ENCODE results near the gene VENTX. TPM values are rescaled to one million over a fixed set of nuclear protein-coding genes. Genes with fewer than 3 reads are reported as not detected.
"Not testable (repeated sequence)": the region's sequence is repeated elsewhere in the genome, so short reads cannot be mapped to it uniquely, and the experiment has no call there.

Gene VENTX
- total RNA-seq, 3 donors from 2014 or later = 0.09 to 1.2 (median 0.36) TPM

- Histone ChIP-seq H3K9me3 (no peaks in the 10 kb centered on the region), H3K4me1 (ENCODE audit: low read depth) (no peaks in the 10 kb centered on the region), H3K36me3 (ENCODE audit: low read depth) (no peaks in the 10 kb centered on the region), H3K4me3 (no peak overlapping the region)
- ATAC-seq (no peak), DNase-seq (no peak)
- no peak for TF ChIP-seq CTCF (IDR thresholded peaks at IDR 0.05)
- intact Hi-C loops (cut with DNase I, micrococcal nuclease) = no loop called here
Observed at GRCh38 chr10:133219782-133220181, 17.9 kb upstream of the VENTX start.

- intact Hi-C loops (cut with DNase I, micrococcal nuclease) = no loop called here
- no peaks in the 10 kb centered on the region for H3K36me3 ChIP-seq (ENCODE audit: low read depth)
- ATAC-seq = no peak
- no peak for DNase-seq
- H3K4me1 ChIP-seq (ENCODE audit: low read depth) = no peaks in the 10 kb centered on the region
- no peak for TF ChIP-seq CTCF (IDR thresholded peaks at IDR 0.05)
- H3K4me3 ChIP-seq = no peak overlapping the region
- H3K9me3 ChIP-seq = no peaks in the 10 kb centered on the region
Observed at GRCh38 chr10:133221331-133221730, 16.3 kb upstream of the VENTX start.

- H3K9me3 ChIP-seq; intact Hi-C loops (cut with DNase I, micrococcal nuclease); ATAC-seq: not testable (repeated sequence)
Observed at GRCh38 chr10:133221756-133222155, 15.9 kb upstream of the VENTX start.

GRCh38 chr10:133224076-133224475, 13.6 kb upstream of the VENTX start:
- Histone ChIP-seq H3K4me1 (ENCODE audit: low read depth) (no peaks in the 10 kb centered on the region), H3K36me3 (ENCODE audit: low read depth) (no peaks in the 10 kb centered on the region), H3K9me3 (no peaks in the 10 kb centered on the region), H3K4me3 (no peak overlapping the region)
- no peak for TF ChIP-seq CTCF (IDR thresholded peaks at IDR 0.05)
- DNase-seq (no peak), ATAC-seq (no peak)
- intact Hi-C loops (cut with DNase I, micrococcal nuclease) = no loop called here

More at GRCh38 chr10:133221756-133222155, 15.9 kb upstream of the VENTX start:
- not testable (repeated sequence) for DNase-seq; H3K4me1 ChIP-seq (ENCODE audit: low read depth); H3K4me3 ChIP-seq; H3K36me3 ChIP-seq (ENCODE audit: low read depth)

GRCh38 chr10:133224756-133225372, 12.8 kb upstream of the VENTX start:
- no peak for TF ChIP-seq CTCF (IDR thresholded peaks at IDR 0.05)
- no peak for ATAC-seq
- intact Hi-C loops (cut with DNase I, micrococcal nuclease) = no loop called here

GRCh38 chr10:133225707-133226191, 11.9 kb upstream of the VENTX start:
- Histone ChIP-seq H3K36me3 (ENCODE audit: low read depth) (no peaks in the 10 kb centered on the region), H3K9me3 (no peaks in the 10 kb centered on the region), H3K4me3 (no peak overlapping the region), H3K4me1 (ENCODE audit: low read depth) (no peaks in the 10 kb centered on the region)
- no peak for TF ChIP-seq CTCF (IDR thresholded peaks at IDR 0.05)
- no peak for DNase-seq
- ATAC-seq = no peak
- intact Hi-C loops (cut with DNase I, micrococcal nuclease) = no loop called here

More at GRCh38 chr10:133224756-133225372, 12.8 kb upstream of the VENTX start:
- Histone ChIP-seq H3K36me3 (ENCODE audit: low read depth) (no peaks in the 10 kb centered on the region), H3K4me3 (no peak overlapping the region), H3K9me3 (no peaks in the 10 kb centered on the region), H3K4me1 (ENCODE audit: low read depth) (no peaks in the 10 kb centered on the region)
- no peak for DNase-seq

Measured in mucosa of descending colon (tissue), 3 donors.